SJSA1 (cell line): ENCODE results near the gene ENTPD1. TPM values are rescaled to one million over a fixed set of nuclear protein-coding genes. Genes with fewer than 3 reads are reported as not detected.
"Not testable (repeated sequence)": the region's sequence is repeated elsewhere in the genome, so short reads cannot be mapped to it uniquely, and the experiment has no call there.

Source experiments
- DNase-seq, 2 experiments: peaks; one replicate each; pipeline ENCODE4 v3.0.0-alpha.2; 2015 to 2020; ENCODE audit warnings: low spot score in 2 of 2, low read depth in 1 of 2
- H3K27ac ChIP-seq: fragments of 250-450 bp; sonication (Bioruptor Pico); 2 replicates; pipeline ENCODE4 v1.5.1; 2020; ENCODE audit warnings: mild to moderate bottlenecking, moderate library complexity
- H3K27me3 ChIP-seq: fragments of 250-450 bp; sonication (Bioruptor Pico); replicated peaks from 2 replicates; pipeline ENCODE4 v1.5.1; 2020; ENCODE audit warnings: mild to moderate bottlenecking, moderate library complexity
- H3K36me3 ChIP-seq: fragments of 250-450 bp; sonication (Bioruptor Pico); 2 replicates; pipeline ENCODE4 v1.5.1; 2020; ENCODE audit warnings: mild to moderate bottlenecking
- H3K4me1 ChIP-seq: fragments of 250-450 bp; sonication (Bioruptor Pico); replicated peaks from 2 replicates; pipeline ENCODE4 v1.6.1; 2021; ENCODE audit warnings: mild to moderate bottlenecking
- H3K4me3 ChIP-seq: fragments of 250-450 bp; sonication (Bioruptor Pico); 2 replicates; pipeline ENCODE4 v1.5.1; 2020; ENCODE audit warnings: mild to moderate bottlenecking
- H3K9me3 ChIP-seq: fragments of 250-450 bp; sonication (Bioruptor Pico); replicated peaks from 2 replicates; pipeline ENCODE4 v1.5.1; 2020; ENCODE audit warnings: mild to moderate bottlenecking
- total RNA-seq: library from RNA; depleted of rRNA; stranded (reverse); fragments of >200 nt; shearing (Covaris generic); gene quantifications from 2 replicates; pipeline ENCODE4 v1.2.3, GENCODE V29; 2014

Gene ENTPD1
- total RNA-seq, 1 experiment from 2014 or later: not detected

DNA sequence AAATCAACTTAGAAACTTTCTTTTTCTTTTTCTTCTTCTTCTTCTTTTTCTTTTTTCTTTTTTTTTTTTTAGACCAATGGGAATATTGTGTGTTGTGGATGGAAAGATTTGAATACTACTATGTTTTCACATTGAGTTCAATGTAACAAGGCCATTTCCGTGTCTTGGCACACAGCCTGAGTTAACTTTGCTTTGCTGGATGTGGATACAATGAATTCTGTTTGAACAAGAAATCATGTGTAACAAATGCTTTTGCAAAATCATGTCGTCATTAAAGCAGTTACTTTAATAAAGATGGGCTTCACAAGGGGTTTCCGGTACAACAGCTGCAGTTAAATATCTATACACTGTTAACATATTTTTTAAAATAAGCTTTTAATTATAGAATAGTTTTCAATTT is 13.5 kb upstream of the ENTPD1 start:
- Histone ChIP-seq H3K27ac (no peak overlapping the region), H3K9me3 (no peaks in the 10 kb centered on the region), H3K36me3 (no peaks in the 10 kb centered on the region), H3K4me1 (no peaks in the 10 kb centered on the region), H3K27me3 (no peaks in the 10 kb centered on the region; the same call in 1 of the 2 replicates), H3K4me3 (no peak overlapping the region)
- no peak for DNase-seq

DNA sequence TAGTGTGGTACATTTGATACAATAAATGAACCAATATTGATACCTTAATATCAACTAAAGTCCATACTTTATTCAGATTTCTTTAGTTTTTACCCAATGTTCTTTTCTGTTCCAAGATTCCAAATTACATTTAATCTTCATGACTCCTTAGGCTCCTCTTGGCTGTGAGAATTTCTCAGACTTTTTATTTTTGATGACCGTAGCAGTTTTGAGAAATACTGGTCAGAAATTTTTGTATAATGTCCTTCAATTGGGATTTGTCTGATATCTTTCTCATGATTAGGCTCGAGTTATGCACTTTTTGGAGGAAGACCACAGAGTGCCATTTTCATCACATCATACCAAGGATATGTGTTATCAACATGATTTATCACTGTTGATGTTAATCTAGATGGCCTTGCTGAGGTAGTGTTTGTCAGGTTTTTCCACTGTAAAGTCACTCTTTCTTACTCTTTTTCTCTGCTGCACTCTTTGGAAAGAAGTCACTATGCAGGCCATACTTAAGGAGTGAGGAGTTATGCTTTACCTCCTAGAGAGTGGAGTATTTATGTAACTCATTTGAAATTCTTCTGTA is 12.9 kb upstream of the ENTPD1 start:
- Histone ChIP-seq H3K27me3 (no peaks in the 10 kb centered on the region; the same call in 1 of the 2 replicates), H3K4me3 (no peak overlapping the region), H3K9me3 (no peaks in the 10 kb centered on the region), H3K4me1 (no peaks in the 10 kb centered on the region), H3K27ac (no peak overlapping the region), H3K36me3 (no peaks in the 10 kb centered on the region)
- no peak for DNase-seq

DNA sequence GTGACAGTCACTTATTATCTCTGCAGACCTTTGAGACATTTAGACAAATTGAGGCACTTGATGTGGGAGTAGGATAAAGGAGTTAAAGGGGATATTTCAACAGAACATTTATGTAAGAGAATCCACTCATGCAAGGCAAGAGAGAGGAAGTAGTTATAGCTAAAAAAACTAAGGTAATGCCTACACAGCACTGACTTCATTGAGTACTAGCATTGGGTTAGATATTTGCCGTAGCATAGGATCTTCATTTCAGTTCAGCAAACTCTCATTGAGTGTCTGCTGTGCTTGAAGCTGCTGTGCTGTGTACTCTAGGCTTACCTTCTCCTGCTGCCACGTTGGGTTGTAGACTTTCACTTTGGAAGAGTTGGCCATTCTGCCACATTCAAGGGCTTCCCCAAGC is 10.5 kb upstream of the ENTPD1 start:
- Histone ChIP-seq H3K4me3 (no peak overlapping the region), H3K36me3 (no peaks in the 10 kb centered on the region), H3K9me3 (no peaks in the 10 kb centered on the region), H3K27ac (no peak overlapping the region), H3K4me1 (no peaks in the 10 kb centered on the region), H3K27me3 (no peaks in the 10 kb centered on the region; the same call in 1 of the 2 replicates)
- DNase-seq: no peak

DNA sequence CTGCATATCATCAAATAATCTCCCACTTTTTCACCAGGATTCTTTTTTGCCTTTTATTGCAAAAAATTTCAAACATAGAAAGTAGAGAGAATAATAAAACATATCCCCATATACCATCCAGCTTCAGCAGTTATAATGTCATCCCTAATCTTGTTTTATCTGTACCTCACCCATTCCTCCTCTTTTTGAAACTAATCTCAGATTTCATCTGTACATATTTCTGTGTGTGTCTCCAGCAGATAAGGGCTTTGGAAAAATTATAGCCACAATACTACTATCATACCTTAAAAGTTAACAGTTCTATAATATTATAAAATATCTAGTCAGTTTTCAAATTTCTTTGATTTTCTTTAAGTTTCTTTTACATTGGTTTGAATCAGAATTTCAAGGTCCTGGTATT is 7.6 kb upstream of the ENTPD1 start:
- no peaks in the 10 kb centered on the region for H3K4me1 ChIP-seq
- no peak for DNase-seq
- no peaks in the 10 kb centered on the region; the same call in 1 of the 2 replicates for H3K27me3 ChIP-seq
- no peaks in the 10 kb centered on the region for H3K9me3 ChIP-seq
- H3K36me3 ChIP-seq: no peaks in the 10 kb centered on the region
- no peak overlapping the region for H3K4me3 ChIP-seq
- H3K27ac ChIP-seq: no peak overlapping the region

DNA sequence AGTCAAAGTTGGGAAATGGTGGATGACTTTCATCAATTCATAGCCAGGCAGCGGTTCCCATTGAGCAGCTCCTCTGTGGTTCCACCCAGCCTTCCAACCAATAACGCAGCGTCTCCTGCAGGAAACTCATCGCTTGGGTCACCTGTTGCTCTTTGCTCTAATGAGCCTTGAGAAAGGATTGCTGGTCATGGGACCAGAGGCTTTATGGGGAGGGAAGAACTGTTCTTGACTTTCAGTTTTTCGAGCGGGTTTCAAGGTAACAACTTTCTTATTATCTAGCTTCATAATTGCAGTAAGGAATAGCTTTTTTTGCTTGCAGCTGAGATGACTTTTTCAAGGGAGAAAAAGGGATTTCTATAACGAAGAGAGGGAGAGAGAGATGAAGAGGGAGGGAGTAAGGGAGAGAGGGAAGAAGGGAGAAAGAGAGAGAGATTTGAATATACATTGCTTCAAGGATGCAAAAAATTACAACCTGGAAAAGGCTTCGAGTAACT is 405 bp upstream of the ENTPD1 start:
- H3K4me3 ChIP-seq: no peak overlapping the region
- no peaks in the 10 kb centered on the region for H3K4me1 ChIP-seq
- no peak overlapping the region for H3K27ac ChIP-seq
- no peaks in the 10 kb centered on the region for H3K27me3 ChIP-seq
- no peak for DNase-seq
- no peaks in the 10 kb centered on the region for H3K36me3 ChIP-seq
- H3K9me3 ChIP-seq: no peaks in the 10 kb centered on the region

DNA sequence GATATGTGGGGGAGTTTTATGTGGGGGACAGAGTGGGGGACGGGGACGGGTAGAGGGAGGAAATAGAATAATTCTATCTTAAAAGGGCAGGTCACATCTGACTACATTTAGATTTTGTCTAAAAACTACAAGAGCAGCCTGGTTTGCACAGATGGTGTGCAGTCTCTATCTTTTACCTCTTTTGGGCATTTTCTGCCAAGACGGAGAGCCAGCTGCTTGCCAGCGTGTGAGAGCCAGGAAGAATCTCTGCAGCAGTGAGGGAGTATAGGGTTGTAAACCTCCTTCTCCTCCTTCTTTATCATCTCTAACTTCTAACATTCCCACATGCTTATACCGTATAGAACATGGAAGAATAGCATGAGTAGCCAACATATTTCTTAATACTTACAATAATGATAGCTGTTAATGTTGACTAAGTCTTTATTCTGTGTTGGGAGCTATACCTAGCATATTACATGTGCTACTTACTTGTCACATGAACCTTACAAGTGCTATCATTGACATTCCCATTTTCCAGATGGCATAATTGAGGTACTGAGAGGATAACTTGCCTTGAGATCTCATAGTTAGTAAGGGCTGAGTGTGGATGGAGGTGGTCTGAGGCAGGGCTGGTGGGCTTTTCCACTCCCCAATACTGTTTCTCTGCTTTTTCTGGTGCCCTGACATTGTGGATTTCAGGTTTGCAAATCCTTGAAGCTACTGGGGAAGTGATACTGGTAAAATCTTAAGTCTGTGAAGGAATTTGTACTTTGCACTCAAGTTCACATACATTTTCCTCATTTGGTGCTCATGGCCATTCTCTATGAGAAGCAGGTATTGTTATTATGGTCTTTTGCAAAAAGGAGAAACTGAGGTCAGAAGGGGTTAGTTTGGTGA is 1.1 kb downstream of the ENTPD1 start:
- no peak overlapping the region for H3K27ac ChIP-seq
- no peaks in the 10 kb centered on the region for H3K36me3 ChIP-seq
- no peaks in the 10 kb centered on the region for H3K9me3 ChIP-seq
- no peaks in the 10 kb centered on the region for H3K4me1 ChIP-seq
- H3K4me3 ChIP-seq: no peak overlapping the region
- no peaks in the 10 kb centered on the region for H3K27me3 ChIP-seq
- no peak for DNase-seq

DNA sequence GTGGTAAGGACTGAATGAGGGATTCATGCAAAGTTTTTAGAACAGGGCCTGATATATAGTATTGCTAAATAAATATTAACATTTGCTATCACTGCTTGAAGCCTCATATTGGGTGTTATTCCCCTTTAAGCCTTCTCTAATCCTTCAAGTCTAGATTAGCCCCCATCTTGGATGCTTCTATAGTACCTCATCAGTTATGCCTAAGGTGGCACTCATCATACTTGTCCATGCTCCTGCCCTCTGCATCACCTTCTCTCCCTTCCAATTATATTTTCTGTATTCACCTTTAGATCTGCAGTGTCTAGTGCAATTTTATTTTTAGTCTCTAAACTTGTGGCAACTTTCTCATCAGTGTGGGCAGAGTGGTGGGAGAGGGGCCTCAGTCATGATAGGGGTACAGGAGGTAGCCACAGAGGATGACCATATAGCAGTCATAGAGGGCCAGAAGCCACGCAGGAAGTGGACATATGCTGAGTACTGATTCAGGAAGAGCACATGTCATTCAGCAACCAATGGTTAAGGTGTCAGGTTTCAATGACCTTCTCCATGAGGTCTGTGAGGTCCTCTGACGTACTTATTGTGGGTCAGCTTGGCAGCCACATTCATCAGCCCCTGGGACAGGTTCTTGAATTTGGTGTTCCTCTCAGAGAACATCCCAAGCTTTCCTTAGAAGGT is 2.5 kb downstream of the ENTPD1 start:
- no peak overlapping the region for H3K4me3 ChIP-seq
- no peaks in the 10 kb centered on the region for H3K27me3 ChIP-seq
- no peaks in the 10 kb centered on the region for H3K4me1 ChIP-seq
- H3K36me3 ChIP-seq: no peaks in the 10 kb centered on the region
- no peak overlapping the region for H3K27ac ChIP-seq
- H3K9me3 ChIP-seq: no peaks in the 10 kb centered on the region
- DNase-seq: no peak

DNA sequence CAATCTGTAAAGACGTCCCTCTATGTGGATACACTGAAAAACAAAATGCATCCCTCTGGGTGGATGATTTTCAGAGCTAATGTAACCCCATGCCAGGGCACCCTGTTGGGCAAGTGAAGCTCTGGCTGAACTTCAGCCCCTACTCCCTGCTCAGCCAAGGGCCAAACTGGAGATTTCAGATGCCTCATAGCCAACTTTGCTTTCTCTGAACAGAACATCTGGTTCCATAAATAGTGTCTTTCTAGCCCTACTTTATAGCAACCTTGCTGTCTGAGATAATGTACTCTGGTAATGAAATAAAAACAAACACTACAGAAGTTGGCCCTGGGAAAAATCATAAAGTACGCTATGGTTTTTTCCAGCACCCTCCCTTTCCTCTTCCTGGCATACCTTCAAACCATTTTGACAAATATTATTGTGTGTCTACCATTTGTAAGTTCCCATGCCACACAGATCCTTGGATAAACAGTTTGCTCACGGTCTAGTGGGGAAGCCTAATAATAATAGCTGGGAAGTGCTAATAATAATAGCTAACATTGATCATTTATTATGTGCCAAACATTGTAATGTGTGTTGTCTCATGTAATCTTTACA is 3.4 kb downstream of the ENTPD1 start:
- Histone ChIP-seq H3K27me3 (no peaks in the 10 kb centered on the region), H3K4me3 (no peak overlapping the region), H3K27ac (no peak overlapping the region), H3K36me3 (no peaks in the 10 kb centered on the region), H3K9me3 (no peaks in the 10 kb centered on the region), H3K4me1 (no peaks in the 10 kb centered on the region)
- no peak for DNase-seq

DNA sequence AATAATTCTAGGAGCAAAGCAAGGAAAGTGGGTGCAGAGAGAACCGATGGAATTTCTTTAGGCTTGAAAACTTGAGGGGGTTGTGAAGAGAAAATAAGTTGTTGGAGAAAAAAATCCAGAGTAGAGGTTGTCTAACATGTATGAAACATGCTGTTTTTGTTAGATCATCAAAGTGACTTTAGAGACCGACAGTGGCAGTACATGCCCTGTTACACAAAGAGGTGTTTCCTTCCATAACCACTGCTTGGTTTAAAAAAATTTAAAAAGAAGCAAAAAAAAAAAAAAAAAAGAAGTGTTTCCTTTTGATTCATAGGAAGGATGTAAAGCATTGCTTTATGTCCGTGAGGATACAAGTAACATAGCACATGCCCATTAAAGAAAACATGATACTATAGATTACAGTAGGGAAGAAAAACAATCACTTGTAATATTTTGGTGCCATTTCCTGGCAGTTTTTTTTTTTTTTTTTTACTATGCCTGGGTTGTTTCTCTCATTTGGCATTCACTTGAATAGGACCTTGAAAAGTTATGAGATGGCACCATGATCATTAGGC is 6.1 kb downstream of the ENTPD1 start:
- Histone ChIP-seq H3K27me3 (no peaks in the 10 kb centered on the region), H3K4me1 (no peaks in the 10 kb centered on the region), H3K4me3 (no peak overlapping the region), H3K36me3 (no peaks in the 10 kb centered on the region), H3K27ac (no peak overlapping the region), H3K9me3 (no peaks in the 10 kb centered on the region)
- no peak for DNase-seq

DNA sequence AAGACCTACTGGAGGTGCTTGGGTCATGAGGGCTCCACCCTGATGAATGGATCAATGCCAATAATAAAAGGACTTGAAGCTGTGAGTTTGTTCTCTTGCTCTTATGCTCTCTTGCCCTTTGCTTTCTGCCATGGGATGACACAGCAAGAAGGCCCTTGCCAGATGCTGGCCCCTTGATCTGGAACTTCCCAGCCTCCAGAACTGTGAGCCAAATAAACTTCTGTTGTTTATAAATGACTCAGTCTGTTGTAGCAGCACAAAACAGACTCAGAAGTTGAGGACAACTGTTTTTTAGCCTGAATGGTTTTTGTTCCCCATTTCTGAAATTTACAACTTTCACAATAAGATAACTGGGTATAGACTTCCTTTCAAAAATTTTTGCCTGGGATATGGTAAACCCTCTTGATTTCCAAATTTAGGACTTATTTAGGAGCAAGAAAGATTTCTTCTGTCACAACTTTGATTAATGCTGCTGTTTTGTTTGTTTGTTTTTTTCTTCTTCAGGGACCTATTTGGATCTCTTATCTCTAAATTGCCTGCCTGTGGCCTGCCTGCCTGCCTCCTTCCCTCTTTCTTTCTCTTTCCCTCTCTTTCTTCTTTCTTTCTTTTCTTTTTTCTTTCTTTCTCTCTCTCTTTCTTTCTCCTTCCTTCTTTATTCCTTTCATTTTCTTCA is 12.1 kb downstream of the ENTPD1 start:
- no peaks in the 10 kb centered on the region for H3K9me3 ChIP-seq
- no peaks in the 10 kb centered on the region for H3K36me3 ChIP-seq
- no peak for DNase-seq
- no peak overlapping the region for H3K27ac ChIP-seq
- no peak overlapping the region for H3K4me3 ChIP-seq
- H3K4me1 ChIP-seq: no peaks in the 10 kb centered on the region
- no peaks in the 10 kb centered on the region for H3K27me3 ChIP-seq

DNA sequence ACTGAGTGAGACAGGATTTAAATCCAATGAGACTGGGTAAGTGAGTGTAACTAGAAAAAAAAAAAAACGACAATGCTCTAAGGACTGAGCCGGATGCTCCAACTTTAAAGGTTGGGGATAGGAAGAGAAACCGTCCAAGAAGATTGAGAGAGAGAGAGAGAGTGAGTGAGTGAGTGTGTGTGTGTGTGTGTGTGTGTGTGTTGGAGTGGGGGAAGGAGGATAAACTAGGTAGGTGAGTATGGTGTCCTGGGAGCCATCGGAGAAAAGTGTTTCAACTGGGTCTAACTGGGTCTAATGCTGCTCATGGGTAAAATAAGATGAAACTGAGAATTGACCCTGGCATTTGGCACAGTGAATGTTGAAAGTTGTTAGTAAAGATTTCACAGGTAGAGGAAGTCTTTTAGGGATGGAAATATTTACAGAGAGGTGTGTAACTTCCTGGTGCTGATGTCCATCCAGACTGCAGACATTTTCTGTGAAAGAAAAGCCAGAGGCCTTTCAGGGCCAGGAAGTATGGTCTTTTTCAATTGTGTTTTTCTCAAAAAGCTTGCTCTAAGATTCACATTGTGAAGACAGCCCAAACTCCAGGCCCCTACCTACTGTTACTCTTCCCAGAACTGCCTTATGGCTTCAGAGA is 14.2 kb downstream of the ENTPD1 start:
- no peak for DNase-seq
- Histone ChIP-seq H3K4me1 (no peaks in the 10 kb centered on the region), H3K27ac (no peak overlapping the region), H3K27me3 (no peaks in the 10 kb centered on the region), H3K4me3 (no peak overlapping the region), H3K9me3 (no peaks in the 10 kb centered on the region), H3K36me3 (no peaks in the 10 kb centered on the region)

DNA sequence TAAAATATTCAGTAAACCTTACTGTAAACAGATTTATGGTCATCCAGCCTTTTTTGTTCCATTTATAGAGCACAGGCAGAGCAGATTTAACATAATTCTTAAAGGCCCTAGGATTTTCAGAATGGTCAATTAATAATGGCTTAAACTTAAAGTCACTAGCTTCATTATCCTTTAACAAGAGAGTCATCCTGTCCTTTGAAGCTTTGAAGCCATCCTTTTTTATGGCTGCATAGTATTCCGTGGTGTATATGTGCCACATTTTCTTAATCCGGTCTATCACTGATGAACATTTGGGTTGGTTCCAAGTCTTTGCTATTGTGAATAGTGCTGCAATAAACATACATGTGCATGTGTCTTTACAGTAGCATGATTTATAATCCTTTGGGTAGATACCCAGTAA is 17.5 kb downstream of the ENTPD1 start:
- H3K4me3 ChIP-seq, DNase-seq, H3K27me3 ChIP-seq, H3K36me3 ChIP-seq, H3K4me1 ChIP-seq, H3K9me3 ChIP-seq, H3K27ac ChIP-seq: not testable (repeated sequence)

DNA sequence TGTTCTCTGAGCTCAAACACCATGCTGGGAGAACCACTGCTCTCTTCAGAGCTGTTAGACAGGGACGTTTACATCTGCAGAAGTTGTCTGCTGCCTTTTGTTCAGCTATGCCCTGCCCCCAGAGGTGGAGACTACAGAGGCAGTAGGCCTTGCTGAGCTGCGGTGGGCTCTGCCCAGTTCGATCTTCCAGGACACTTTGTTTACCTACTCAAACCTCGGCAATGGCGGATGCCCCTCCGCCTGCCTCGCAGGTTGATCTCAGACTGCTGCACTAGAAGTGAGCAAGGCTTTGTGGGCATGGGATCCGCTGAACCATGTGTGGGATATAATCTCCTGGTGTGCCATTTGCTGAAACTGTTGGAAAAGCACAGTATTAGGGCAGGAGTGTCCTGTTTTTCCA is 21.7 kb downstream of the ENTPD1 start:
- not testable (repeated sequence) for H3K27me3 ChIP-seq, H3K4me3 ChIP-seq, H3K4me1 ChIP-seq, H3K9me3 ChIP-seq, DNase-seq, H3K36me3 ChIP-seq, H3K27ac ChIP-seq
